ENCODE results near the gene TTF1.

DNA sequence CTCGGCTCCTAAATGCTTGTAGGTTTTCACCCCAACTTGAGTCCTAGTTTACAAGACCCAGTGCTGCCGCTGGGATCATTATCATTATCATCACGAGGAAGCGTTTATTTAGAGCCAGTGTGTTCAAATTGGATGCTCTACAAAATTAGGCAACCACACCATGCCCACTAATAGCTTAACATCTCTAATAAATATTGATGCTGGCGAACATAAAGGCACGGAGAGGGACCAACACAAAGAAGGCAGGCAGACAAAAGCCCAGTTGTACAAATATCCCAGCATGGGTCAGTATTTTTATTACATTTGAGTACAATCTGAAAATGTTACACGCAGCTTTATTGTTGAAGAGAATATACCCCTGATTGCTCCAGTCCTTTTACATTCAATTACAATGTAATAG is 8.1 kb upstream of the TTF1 start:
- TF ChIP-seq, protein P1, sequence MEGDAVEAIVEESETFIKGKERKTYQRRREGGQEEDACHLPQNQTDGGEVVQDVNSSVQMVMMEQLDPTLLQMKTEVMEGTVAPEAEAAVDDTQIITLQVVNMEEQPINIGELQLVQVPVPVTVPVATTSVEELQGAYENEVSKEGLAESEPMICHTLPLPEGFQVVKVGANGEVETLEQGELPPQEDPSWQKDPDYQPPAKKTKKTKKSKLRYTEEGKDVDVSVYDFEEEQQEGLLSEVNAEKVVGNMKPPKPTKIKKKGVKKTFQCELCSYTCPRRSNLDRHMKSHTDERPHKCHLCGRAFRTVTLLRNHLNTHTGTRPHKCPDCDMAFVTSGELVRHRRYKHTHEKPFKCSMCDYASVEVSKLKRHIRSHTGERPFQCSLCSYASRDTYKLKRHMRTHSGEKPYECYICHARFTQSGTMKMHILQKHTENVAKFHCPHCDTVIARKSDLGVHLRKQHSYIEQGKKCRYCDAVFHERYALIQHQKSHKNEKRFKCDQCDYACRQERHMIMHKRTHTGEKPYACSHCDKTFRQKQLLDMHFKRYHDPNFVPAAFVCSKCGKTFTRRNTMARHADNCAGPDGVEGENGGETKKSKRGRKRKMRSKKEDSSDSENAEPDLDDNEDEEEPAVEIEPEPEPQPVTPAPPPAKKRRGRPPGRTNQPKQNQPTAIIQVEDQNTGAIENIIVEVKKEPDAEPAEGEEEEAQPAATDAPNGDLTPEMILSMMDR (IDR thresholded peaks at IDR 0.05), result no peak
- no peak for TF ChIP-seq EZH2phosphoT487 (IDR thresholded peaks at IDR 0.05)
- TF ChIP-seq EZH2 (IDR thresholded peaks at IDR 0.05), result no peak

All from neural progenitor cell (in vitro differentiated cells).